Activated T-cell treated with anti-CD3 and anti-CD28 coated beads for 1 hour (primary cell): Measurements from ENCODE around the gene DPH6.
"Not testable (repeated sequence)": the region's sequence is repeated elsewhere in the genome, so short reads cannot be mapped to it uniquely, and the experiment has no call there.

Source experiments
- DNase-seq: peaks from one replicate; pipeline ENCODE4 v3.0.0-alpha.2; 2020; ENCODE audit warnings: low read depth

The DPH6 gene

GRCh38 chr15:35485411-35485810 lies 60.6 kb downstream of the DPH6 start:
- no peak for DNase-seq

- DNase-seq, result no peak
Measured at GRCh38 chr15:35484231-35484945, 61.6 kb downstream of the DPH6 start.

DNA sequence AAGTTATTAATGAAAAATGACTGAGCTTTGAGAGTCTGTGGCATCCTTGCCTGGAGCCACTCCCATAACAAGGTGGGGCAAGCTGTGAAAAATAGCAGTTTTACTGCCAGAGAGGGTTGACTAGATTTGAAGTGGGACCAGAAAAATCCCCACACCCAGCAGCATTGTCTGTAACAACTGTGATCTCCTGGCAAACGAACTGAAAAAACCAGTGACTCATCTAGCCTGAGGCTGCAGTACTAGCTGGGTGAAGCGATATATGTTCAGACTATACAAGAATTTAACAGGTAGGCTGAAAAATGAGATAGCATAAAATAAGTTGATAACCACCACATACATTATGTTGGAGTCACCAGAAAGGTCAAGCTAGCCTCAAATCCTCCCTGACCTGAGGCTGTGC lies 64.0 kb downstream of the DPH6 start:
- DNase-seq, result no peak

- no peak for DNase-seq
Measured at GRCh38 chr15:35481064-35481463, 64.9 kb downstream of the DPH6 start.

- no peak for DNase-seq
Measured at GRCh38 chr15:35479423-35479822, 66.5 kb downstream of the DPH6 start.

DNA sequence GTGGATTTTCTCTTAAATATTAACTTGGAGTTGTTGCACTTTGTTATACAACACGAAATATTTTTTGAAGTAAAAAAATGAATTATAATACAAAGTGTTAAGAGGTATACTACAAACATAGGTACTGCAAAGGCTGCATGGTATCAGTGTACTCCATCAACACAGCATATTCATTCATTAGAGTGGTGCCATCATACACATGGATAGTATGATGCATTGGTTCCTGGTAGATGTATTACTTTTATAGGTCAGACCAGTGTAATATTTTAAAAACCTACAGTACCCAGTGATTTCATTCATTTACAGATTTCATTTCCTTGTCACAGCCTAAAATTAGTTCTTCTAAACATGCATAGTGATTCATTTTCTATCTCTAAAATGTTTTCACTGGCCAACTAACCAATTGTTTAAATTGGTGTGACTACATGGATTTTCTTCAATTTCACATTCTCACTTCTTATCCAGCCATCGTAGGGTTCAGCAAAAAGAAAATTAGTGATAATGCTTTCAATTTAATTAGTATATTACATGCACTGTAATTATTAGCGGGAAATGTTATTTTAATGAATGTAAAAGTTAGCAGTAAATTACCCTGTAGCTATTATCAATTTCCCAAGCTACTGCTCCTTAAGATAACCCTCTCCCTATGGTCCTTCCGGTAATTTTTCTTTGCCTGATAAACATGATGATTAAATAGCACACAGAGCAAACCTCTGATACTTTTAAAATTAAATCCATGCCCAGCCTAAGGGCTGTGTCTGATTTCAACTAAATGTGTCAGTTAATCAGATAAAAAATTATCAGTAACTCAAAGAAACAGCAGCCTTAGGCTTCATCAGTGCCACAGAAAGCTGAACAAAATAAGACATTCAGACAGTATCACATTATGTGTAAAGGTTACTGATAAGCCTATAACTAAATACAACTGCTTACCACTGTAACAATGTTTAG lies 68.4 kb downstream of the DPH6 start:
- no peak for DNase-seq

DNA sequence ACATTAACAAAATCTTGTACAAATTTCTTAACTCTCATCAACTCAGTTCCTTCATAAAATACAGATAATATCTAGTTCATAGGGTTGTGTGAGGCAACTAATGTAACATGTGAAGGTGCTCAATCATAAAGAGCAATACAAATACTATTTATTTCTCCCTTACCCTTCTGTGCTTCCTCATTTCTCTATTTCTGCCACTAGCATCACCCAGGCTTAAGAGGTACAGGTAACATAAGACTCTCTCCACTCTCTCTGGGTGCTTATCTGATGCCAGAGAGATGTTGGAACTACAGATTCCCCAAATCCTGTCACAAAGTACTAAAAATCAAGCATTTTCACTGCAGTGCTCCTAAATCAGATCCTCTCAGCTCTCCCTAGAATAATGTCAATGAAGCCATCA lies 74.9 kb downstream of the DPH6 start:
- no peak for DNase-seq

DNA sequence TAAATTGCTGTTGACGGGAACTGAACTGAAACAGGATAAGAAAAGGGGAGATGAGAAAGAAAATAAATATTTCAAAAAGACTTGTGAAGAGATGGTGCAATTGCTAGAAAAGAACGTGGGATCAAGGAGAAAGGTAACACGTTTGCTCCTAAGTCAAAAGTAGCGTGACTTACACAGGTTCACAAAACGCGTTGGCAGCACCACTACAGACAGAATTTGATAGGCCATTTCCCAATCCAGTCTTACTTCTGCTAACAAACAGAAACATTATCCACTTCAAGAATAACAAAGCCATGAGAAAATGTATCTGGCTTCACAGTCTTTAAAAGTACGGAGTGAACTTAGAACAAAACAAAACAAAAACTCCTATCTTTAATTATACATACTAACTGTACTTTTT lies 75.5 kb downstream of the DPH6 start:
- no peak for DNase-seq

DNA sequence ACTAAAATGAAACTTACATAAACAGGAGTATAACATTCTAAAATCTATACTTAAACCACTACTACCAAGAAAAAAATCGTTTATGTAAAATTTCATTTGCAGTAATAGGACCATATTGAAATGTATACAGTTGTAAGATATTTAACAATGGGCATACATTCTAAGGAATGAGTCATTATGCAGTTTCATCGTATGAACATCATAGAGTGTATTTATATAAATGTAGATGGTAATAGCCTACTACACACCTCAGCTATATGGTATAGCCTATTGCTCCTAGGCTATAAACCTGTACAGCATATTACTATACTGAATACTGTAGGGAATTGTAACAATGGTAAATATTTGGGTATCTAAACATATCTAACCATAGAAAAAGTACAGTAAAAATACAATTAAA lies 79.5 kb downstream of the DPH6 start:
- no peak for DNase-seq

GRCh38 chr15:35465783-35466182 lies 80.2 kb downstream of the DPH6 start:
- DNase-seq, result no peak

GRCh38 chr15:35460616-35461015 lies 85.3 kb downstream of the DPH6 start:
- DNase-seq, result no peak

DNA sequence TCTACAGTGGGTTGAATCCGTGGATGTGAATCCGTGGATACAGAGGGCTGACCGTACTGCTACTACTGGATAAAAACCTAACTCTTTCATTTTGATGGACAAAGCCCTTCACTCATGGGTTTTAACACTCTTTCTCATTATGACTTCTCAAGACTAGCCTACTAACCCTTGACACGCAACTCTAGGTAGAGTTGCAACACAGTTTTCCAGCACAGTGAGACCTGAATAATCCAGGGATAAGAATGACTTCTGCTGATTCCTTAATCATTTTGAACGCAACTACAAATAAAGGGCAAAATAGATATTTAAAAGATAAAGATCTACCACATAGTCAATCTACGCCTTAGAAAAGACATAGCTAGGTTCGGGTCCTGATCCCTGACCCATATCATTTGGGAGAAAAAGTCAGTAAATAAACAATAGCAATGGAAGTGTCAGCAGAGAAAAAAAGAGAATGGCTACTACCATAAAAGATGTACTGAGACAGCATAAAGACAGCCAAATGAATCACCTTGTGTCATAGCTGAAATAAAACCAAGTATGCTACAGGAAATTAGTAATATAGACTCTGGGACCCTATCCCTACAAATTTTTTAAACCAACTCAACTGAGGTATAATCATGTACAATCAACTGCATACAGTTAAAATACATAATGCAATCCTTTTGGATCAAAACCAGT lies 87.6 kb downstream of the DPH6 start:
- no peak for DNase-seq

GRCh38 chr15:35455201-35455600 lies 90.8 kb downstream of the DPH6 start:
- DNase-seq, result no peak

DNA sequence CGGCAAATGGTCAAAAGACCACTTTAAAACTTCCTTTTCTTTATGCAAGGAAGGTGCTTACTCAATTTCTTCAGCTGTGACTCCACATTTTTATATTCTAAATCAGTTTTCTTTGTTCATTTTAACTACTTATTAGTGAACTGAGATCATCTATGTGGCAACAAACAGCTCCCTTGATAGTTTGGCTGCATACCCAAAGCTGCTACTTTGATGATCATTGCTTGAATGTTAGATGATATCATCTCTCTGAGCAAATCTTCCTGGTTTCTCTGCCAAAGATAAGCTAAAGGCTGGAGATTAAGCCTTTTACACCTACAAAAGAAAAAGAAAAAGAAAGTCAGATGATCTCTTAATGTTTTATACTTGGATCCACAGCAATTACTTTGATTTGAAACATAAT lies 95.5 kb downstream of the DPH6 start:
- no peak for DNase-seq

- no peak for DNase-seq
Measured at GRCh38 chr15:35448294-35448693, 97.7 kb downstream of the DPH6 start.

DNA sequence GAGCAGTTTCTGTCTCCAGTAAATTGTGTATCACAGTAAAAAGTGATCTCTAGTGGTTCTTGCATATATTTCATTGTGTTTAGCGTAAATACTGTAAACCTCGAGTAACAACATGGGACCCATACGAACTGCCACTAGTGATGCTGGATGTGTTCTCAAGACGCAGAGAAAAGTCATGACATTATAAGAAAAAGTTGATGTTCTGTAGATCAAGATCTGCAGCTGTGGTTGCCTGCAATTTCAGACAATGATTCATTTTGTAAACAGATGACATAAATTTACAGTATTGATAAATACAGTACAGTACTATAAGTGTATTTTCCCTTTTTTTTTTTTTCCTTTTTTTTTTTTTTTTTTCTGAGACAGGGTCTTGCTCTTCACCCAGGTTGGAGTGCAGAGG lies 100.1 kb downstream of the DPH6 start:
- no peak for DNase-seq

DNA sequence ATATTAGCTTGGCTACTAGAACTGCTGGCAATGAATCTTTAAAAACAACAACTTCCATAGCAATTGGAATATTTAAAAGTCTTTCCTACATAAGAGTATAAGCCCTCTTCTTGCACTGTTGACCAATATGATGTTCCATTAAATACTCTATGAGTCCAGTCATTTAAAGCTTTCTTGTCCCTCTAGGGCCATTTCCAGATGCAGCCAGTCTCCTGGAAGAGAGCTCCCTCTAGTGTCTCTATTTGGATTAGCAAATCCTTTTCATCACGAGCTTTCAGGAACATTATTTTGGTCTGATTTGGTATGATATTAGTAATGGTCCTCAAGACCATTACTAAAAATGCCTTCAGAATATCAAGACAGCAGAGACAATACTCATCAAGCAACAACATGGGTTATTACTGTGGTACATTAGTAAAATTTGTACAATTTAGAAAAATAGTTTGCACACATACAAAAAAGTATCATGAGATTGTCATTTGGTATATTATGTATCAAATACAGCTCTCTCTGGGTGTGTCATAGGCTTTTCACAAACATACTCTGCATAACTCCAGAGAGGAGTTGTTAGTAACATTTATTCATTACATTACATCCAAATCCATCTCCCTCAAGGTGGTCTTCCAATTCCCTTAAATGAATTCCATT lies 101.3 kb downstream of the DPH6 start:
- no peak for DNase-seq

- DNase-seq, result no peak
Measured at GRCh38 chr15:35443376-35443775, 102.6 kb downstream of the DPH6 start.

DNA sequence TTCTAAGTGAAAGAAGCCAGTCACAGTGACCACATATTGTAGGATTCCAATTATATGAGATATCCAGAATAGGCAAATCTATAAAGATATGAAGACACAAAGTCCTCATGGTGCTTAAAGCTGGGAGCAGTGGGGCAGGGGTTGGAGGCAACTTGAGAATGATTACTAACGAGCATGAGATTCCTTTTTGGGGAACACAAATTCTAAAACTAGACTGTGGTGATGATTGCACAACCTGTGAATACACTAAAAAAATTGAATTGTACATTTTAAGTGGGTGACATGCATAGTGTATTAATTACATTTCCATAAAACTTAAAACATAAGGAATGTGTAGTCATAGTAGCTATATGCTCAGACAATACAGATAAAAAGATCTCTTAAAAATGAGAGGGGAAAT lies 103.2 kb downstream of the DPH6 start:
- DNase-seq, result no peak

- DNase-seq, result not testable (repeated sequence)
Measured at GRCh38 chr15:35441279-35441678, 104.7 kb downstream of the DPH6 start.

- no peak for DNase-seq
Measured at GRCh38 chr15:35440265-35440664, 105.7 kb downstream of the DPH6 start.

- no peak for DNase-seq
Measured at GRCh38 chr15:35439291-35439690, 106.7 kb downstream of the DPH6 start.
